D341Med (cell line): ENCODE results near the gene KRT36.

Experiments used
- DNase-seq: peaks from one replicate; pipeline ENCODE4 v3.0.0; 2012; ENCODE audit warnings: low spot score

Gene KRT36

GRCh38 chr17:41521574-41522261 lies 32.0 kb upstream of the KRT36 start:
- DNase-seq = no peak

GRCh38 chr17:41520821-41521521 lies 31.3 kb upstream of the KRT36 start:
- DNase-seq = no peak

GRCh38 chr17:41519501-41520224 lies 30.0 kb upstream of the KRT36 start:
- no peak for DNase-seq

GRCh38 chr17:41518789-41519449 lies 29.2 kb upstream of the KRT36 start, which contains the start of gene KRT15:
Gene KRT15 (minus strand): TSS chr17:41518890. CDS start chr17:41518827, 63 bp downstream.
- DNase-seq = no peak

GRCh38 chr17:41518031-41518430 lies 28.3 kb upstream of the KRT36 start:
- DNase-seq = no peak

GRCh38 chr17:41516830-41517283 lies 27.1 kb upstream of the KRT36 start:
- DNase-seq = no peak

GRCh38 chr17:41516147-41516829 lies 26.6 kb upstream of the KRT36 start:
- DNase-seq = no peak

GRCh38 chr17:41513168-41513547 lies 23.4 kb upstream of the KRT36 start:
- no peak for DNase-seq

GRCh38 chr17:41512546-41513167 lies 22.9 kb upstream of the KRT36 start:
- no peak for DNase-seq

GRCh38 chr17:41511716-41512115 lies 22.0 kb upstream of the KRT36 start:
- no peak for DNase-seq

- no peak for DNase-seq
These were observed 21.4 kb upstream of the KRT36 start for GRCh38 chr17:41511116-41511515.

GRCh38 chr17:41510251-41511065 lies 20.7 kb upstream of the KRT36 start:
- DNase-seq = no peak

GRCh38 chr17:41507315-41507880 lies 17.7 kb upstream of the KRT36 start:
- no peak for DNase-seq

- DNase-seq = no peak
These were observed 16.4 kb upstream of the KRT36 start for GRCh38 chr17:41505809-41506767.

- DNase-seq = no peak
These were observed 15.5 kb upstream of the KRT36 start, which contains the start of gene KRT13 for GRCh38 chr17:41505007-41505808. Gene KRT13 (minus strand): TSS chr17:41505612. CDS start chr17:41505550, 62 bp downstream.

- no peak for DNase-seq
These were observed 14.7 kb upstream of the KRT36 start for GRCh38 chr17:41504246-41504977.

GRCh38 chr17:41503202-41503601 lies 13.5 kb upstream of the KRT36 start:
- DNase-seq = no peak
